Panc1 (cell line): ENCODE results near the gene PPP1R14C. TPM values are rescaled to one million over a fixed set of nuclear protein-coding genes. Genes with fewer than 3 reads are reported as not detected.

ENCODE experiments used
- ATAC-seq: fragments of 200-7000 bp; cut with Tn5 transposase; 2 replicates; pipeline ENCODE4 v1.9.1; 2020; ENCODE audit warnings: mild to moderate bottlenecking, moderate library complexity
- BruUV-seq: library from RNA; stranded (reverse); fragments of 400-500 nt; replicated peaks from 2 replicates; lab custom pipeline; 2021; lab: Mats Ljungman, UMichigan
- CTCF ChIA-PET: fragments of 300-600 bp; sonication (Branson Sonifier 250); formaldehyde crosslinking; loops from one replicate; lab custom pipeline; 2022; ENCODE audit warnings: antibody characterized with exemption; lab: Charles Lee
- POLR2A ChIA-PET: fragments of 300-600 bp; sonication (Branson Sonifier 250); formaldehyde crosslinking; loops from one replicate; lab custom pipeline; 2022; ENCODE audit warnings: antibody characterized with exemption; lab: Charles Lee
- DNase-seq: peaks from one replicate; pipeline ENCODE4 v3.0.0-alpha.2; 2010; ENCODE audit warnings: low read depth, low spot score
- H3K27ac ChIP-seq: 2 replicates; pipeline ENCODE4 v1.5.1; 2011; ENCODE audit warnings: mild to moderate bottlenecking, low read length, inconsistent platforms
- H3K27me3 ChIP-seq: fragments of 200-500 bp; sonication (Bioruptor generic); 2 replicates; pipeline ENCODE4 v1.6.0; 2014; ENCODE audit warnings: low read length, inconsistent platforms; ENCODE audit not compliant: control insufficient read depth, insufficient read depth
- H3K36me3 ChIP-seq: fragments of 200-500 bp; sonication (Bioruptor generic); 2 replicates; pipeline ENCODE4 v1.5.1; 2014; ENCODE audit warnings: inconsistent platforms, mild to moderate bottlenecking, low read length, moderate library complexity; ENCODE audit not compliant: control insufficient read depth, insufficient read depth
- H3K4me1 ChIP-seq: 2 replicates; pipeline ENCODE4 v1.5.1; 2011; ENCODE audit warnings: inconsistent platforms, mild to moderate bottlenecking, low read length, moderate library complexity; ENCODE audit not compliant: control insufficient read depth, insufficient read depth
- H3K4me3 ChIP-seq, 2 experiments: 2 replicates each; pipeline ENCODE4 v1.5.1; 2011 to 2012; ENCODE audit warnings: low read depth in 2 of 2, low read length in 2 of 2, mild to moderate bottlenecking in 2 of 2, inconsistent platforms in 1 of 2, moderate library complexity in 1 of 2
- H3K9me3 ChIP-seq: fragments of 200-500 bp; sonication (Bioruptor generic); 2 replicates; pipeline ENCODE4 v1.5.1; 2014; ENCODE audit warnings: low read depth, mild to moderate bottlenecking, inconsistent platforms, low read length, moderate library complexity; ENCODE audit not compliant: control insufficient read depth, insufficient read depth
- CTCF ChIP-seq: fragments of 450-650 bp; IDR thresholded peaks from 2 replicates; pipeline ENCODE4 v1.5.1; 2017; ENCODE audit warnings: mild to moderate bottlenecking
- POLR2AphosphoS5 ChIP-seq: IDR thresholded peaks from 2 replicates; pipeline ENCODE4 v1.6.1; 2012; ENCODE audit warnings: mild to moderate bottlenecking, low read depth, low read length, moderate library complexity
- REST ChIP-seq, 2 experiments: IDR thresholded peaks; 2 replicates each; pipeline ENCODE4 v1.6.1; 2011 to 2012; ENCODE audit warnings: low read depth in 2 of 2, control low read depth in 1 of 2, low read length in 1 of 2, mild to moderate bottlenecking in 1 of 2, moderate library complexity in 1 of 2; ENCODE audit not compliant: insufficient read depth in 1 of 2
- SIN3A ChIP-seq: IDR thresholded peaks from 2 replicates; pipeline ENCODE4 v1.6.1; 2012; ENCODE audit warnings: low read depth, mild to moderate bottlenecking, low read length, moderate library complexity, borderline replicate concordance; ENCODE audit not compliant: insufficient read depth
- TCF7L2 ChIP-seq: IDR thresholded peaks from 2 replicates; pipeline ENCODE4 v1.6.1; 2011; ENCODE audit warnings: mild to moderate bottlenecking, low read depth, low read length, inconsistent platforms
- in situ Hi-C: cut with HindIII; loops from 2 replicates; pipeline ENCODE4 v1.10.0; 2016; ENCODE audit warnings: low sequenced_read_pairs, low pct_unique_long_range_greater_than_20kb
- intact Hi-C: fragments of 100-400 bp; cut with micrococcal nuclease; formaldehyde crosslinking; loops from one replicate; pipeline ENCODE4 v1.10.0; 2022; ENCODE audit not compliant: unreplicated experiment
- total RNA-seq: library from RNA; stranded (reverse); gene quantifications from one replicate; pipeline ENCODE4 v1.2.1, GENCODE V29; 2021; ENCODE audit not compliant: unreplicated experiment

Gene PPP1R14C
- total RNA-seq, 1 experiment from 2014 or later: not detected

GRCh38 chr6:150176152-150176551 is 33.3 kb downstream of the PPP1R14C start:
- ATAC-seq: no peak
- Histone ChIP-seq H3K27me3 (no peaks in the 10 kb centered on the region), H3K27ac (no peak overlapping the region), H3K9me3 (no peaks in the 10 kb centered on the region), H3K4me1 (no peaks in the 10 kb centered on the region), H3K4me3 (no peak overlapping the region), H3K36me3 (no peaks in the 10 kb centered on the region)
- no peak for DNase-seq
- intact Hi-C loops: no loop called here
- TF ChIP-seq REST (IDR thresholded peaks at IDR 0.05; ENCODE audit: insufficient read depth in 1 of 2, low read depth in 2 of 2, low read length in 1 of 2): no peak
- no peak for TF ChIP-seq TCF7L2
- no peak for TF ChIP-seq SIN3A
- no peak for TF ChIP-seq POLR2AphosphoS5
- TF ChIP-seq CTCF: no peak
- CTCF ChIA-PET: no interaction called here
- BruUV-seq: no TSS peak
- in situ Hi-C loops: no loop called here
- POLR2A ChIA-PET: no interaction called here

GRCh38 chr6:150176659-150177058 is 33.8 kb downstream of the PPP1R14C start:
- ATAC-seq (no peak), DNase-seq (no peak)
- POLR2A ChIA-PET: no interaction called here
- Histone ChIP-seq H3K36me3 (no peaks in the 10 kb centered on the region), H3K4me3 (no peak overlapping the region), H3K9me3 (no peaks in the 10 kb centered on the region), H3K27me3 (no peaks in the 10 kb centered on the region), H3K4me1 (no peaks in the 10 kb centered on the region), H3K27ac (no peak overlapping the region)
- no TSS peak for BruUV-seq
- TF ChIP-seq POLR2AphosphoS5 (no peak), TCF7L2 (no peak), REST (IDR thresholded peaks at IDR 0.05; ENCODE audit: insufficient read depth in 1 of 2, low read depth in 2 of 2, low read length in 1 of 2) (no peak), SIN3A (no peak), CTCF (no peak)
- intact Hi-C loops: no loop called here
- in situ Hi-C loops: no loop called here
- CTCF ChIA-PET: no interaction called here
